Right renal cortex interstitium (tissue), 3 donors: ENCODE measurements around the gene MRPL22. TPM values are rescaled to one million over a fixed set of nuclear protein-coding genes. Genes with fewer than 3 reads are reported as not detected.
"Not testable (repeated sequence)": the region's sequence is repeated elsewhere in the genome, so short reads cannot be mapped to it uniquely, and the experiment has no call there.

ENCODE experiments used
- DNase-seq, 3 donors: peaks; one replicate each; pipeline ENCODE4 v3.0.0-alpha.2; 2013; ENCODE audit warnings: low read depth in 3 of 3, low spot score in 2 of 3
- polyA plus RNA-seq, 3 donors: library from polyadenylated mRNA; unstranded; fragments of 120-200 nt; gene quantifications; one replicate each; pipeline ENCODE4 v1.2.1, GENCODE V29; 2013; ENCODE audit not compliant: insufficient read length in 3 of 3

MRPL22 gene
- polyA plus RNA-seq, 3 donors: 52.0 to 53.9 (median 53.6) TPM

GRCh38 chr5:154986151-154986550, 45.3 kb downstream of the MRPL22 start:
- DNase-seq: no peak

GRCh38 chr5:154989626-154990025, 48.8 kb downstream of the MRPL22 start:
- DNase-seq: no peak

GRCh38 chr5:154993461-154993860, 52.6 kb downstream of the MRPL22 start:
- DNase-seq: no peak

- DNase-seq: no peak
Observed at GRCh38 chr5:154995679-154996078, 54.8 kb downstream of the MRPL22 start.

- no peak for DNase-seq
Observed at GRCh38 chr5:154997746-154998145, 56.9 kb downstream of the MRPL22 start.

GRCh38 chr5:154999865-155000264, 59.0 kb downstream of the MRPL22 start:
- DNase-seq: no peak

GRCh38 chr5:155001523-155001922, 60.6 kb downstream of the MRPL22 start:
- no peak for DNase-seq

- DNase-seq: not testable (repeated sequence)
Observed at GRCh38 chr5:155002722-155003121, 61.8 kb downstream of the MRPL22 start.

- DNase-seq: no peak
Observed at GRCh38 chr5:155004138-155004744, 63.4 kb downstream of the MRPL22 start.

GRCh38 chr5:155006265-155006664, 65.4 kb downstream of the MRPL22 start:
- DNase-seq: not testable (repeated sequence)

GRCh38 chr5:155008669-155009068, 67.8 kb downstream of the MRPL22 start:
- DNase-seq: no peak

GRCh38 chr5:155010881-155011280, 70.0 kb downstream of the MRPL22 start:
- DNase-seq: no peak

GRCh38 chr5:155013526-155013925, 72.7 kb downstream of the MRPL22 start, which contains the start of gene KIF4B:
KIF4B (plus strand) TSS chr5:155013755; CDS start chr5:155013860, 105 bp downstream.
- no peak for DNase-seq

- DNase-seq: no peak
Observed at GRCh38 chr5:155015239-155015638, 74.4 kb downstream of the MRPL22 start.

- DNase-seq: no peak
Observed at GRCh38 chr5:155017610-155018009, 76.7 kb downstream of the MRPL22 start.

Other genes starting within 250 kb of the MRPL22 start
- gene LARP1, start 185.7 kb upstream of the MRPL22 start, polyA plus RNA-seq: 100 to 1,000 TPM; 133 to 135 (median 133) TPM
- gene FAXDC2, start 90.5 kb upstream of the MRPL22 start, polyA plus RNA-seq: 10 to 100 TPM; 34.1 to 38.6 (median 35.9) TPM
- gene CNOT8, start 82.4 kb upstream of the MRPL22 start, polyA plus RNA-seq: 10 to 100 TPM; 81.9 to 88.2 (median 82.6) TPM
- 10 to 100 TPM; 21.4 to 23.3 (median 21.9) TPM for gene GEMIN5, start 2.9 kb upstream of the MRPL22 start, polyA plus RNA-seq
- gene KIF4B, start 72.7 kb downstream of the MRPL22 start, polyA plus RNA-seq: under 1 TPM; 0.21 to 0.33 (median 0.33) TPM